MM.1S (cell line): Measurements from ENCODE around the gene CEACAM4.

Source experiments
- EZH2 ChIP-seq: fragments of 300-600 bp; sonication (generic); optimal IDR thresholded peaks from 2 replicates; pipeline ENCODE3; 2017; ENCODE audit warnings: low read depth, mild to moderate bottlenecking, antibody characterized with exemption, low read length, mixed read lengths
- TF ChIP-seq, protein P1 (sequence below): fragments of 300-600 bp; sonication (generic); IDR thresholded peaks from 2 replicates; pipeline ENCODE4 v1.5.1; 2016; ENCODE audit warnings: antibody characterized with exemption, low read length, mixed read lengths

- TF ChIP-seq, protein P1, sequence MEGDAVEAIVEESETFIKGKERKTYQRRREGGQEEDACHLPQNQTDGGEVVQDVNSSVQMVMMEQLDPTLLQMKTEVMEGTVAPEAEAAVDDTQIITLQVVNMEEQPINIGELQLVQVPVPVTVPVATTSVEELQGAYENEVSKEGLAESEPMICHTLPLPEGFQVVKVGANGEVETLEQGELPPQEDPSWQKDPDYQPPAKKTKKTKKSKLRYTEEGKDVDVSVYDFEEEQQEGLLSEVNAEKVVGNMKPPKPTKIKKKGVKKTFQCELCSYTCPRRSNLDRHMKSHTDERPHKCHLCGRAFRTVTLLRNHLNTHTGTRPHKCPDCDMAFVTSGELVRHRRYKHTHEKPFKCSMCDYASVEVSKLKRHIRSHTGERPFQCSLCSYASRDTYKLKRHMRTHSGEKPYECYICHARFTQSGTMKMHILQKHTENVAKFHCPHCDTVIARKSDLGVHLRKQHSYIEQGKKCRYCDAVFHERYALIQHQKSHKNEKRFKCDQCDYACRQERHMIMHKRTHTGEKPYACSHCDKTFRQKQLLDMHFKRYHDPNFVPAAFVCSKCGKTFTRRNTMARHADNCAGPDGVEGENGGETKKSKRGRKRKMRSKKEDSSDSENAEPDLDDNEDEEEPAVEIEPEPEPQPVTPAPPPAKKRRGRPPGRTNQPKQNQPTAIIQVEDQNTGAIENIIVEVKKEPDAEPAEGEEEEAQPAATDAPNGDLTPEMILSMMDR, result peak; percentile 83
- no peak for TF ChIP-seq EZH2
These were observed 31.5 kb downstream of the CEACAM4 start for GRCh38 chr19:41595258-41595889.
